SH-SY5Y (cell line): Measurements from ENCODE around the gene TEX55.

ENCODE experiments used
- GATA2 ChIP-seq: IDR thresholded peaks from 2 replicates; pipeline ENCODE4 v1.6.1; 2011; ENCODE audit warnings: mild to moderate bottlenecking, low read depth, low read length
- GATA3 ChIP-seq: IDR thresholded peaks from 2 replicates; pipeline ENCODE4 v1.6.1; 2011; ENCODE audit warnings: low read depth, mild to moderate bottlenecking, low read length, moderate library complexity

Gene TEX55

DNA sequence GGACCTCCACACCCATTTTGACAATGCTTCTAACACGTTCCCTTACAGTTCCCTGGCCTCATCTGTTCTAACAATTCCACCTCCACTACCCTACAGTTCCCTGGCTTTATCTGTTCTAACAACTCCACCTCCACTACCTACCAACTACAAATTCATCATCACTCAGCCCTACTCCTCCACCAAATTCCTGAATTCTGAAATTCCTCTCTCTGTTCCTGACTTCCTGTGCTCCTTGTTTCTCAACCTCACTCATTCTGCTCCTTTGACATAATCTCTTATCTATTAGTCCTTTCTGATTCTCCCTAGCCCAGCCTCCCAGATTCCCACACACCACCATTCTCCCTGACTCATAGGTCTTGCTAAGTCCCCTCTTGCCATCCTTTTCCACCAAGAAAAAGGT, 49.9 kb downstream of the TEX55 start:
- TF ChIP-seq GATA2 (no peak), GATA3 (no peak)
